Brain pericyte (primary cell): ENCODE measurements around the gene UBAC2.

Source experiments
- DNase-seq: peaks from one replicate; pipeline ENCODE4 v3.0.0-alpha.2; 2012; ENCODE audit warnings: low read depth, low spot score

Gene UBAC2

GRCh38 chr13:99415014-99415650 is 214.5 kb downstream of the UBAC2 start:
- no peak for DNase-seq

DNA sequence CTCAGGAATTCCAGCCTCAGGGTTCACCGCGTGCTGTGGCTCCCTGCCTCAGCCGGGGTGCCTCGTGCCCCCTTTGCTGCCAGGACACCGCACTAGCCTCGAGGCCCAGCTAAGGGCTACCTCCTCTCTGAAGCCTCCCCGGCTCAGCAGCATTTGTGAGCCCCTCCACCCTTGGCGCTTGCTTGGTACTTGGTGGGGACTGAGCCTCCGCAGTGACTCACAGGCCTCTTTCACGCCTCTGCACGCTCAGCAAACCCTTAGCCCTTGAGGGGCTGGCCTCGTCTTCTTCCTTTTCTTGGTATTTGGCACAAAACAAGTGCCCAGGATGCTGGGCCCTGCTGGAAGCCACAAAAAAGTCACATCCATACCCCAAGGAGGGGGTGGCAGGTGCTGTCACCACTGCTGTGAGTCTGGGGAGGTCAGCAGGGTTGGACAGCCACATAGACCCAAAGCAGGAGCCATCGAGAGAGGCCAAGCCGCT is 215.2 kb downstream of the UBAC2 start:
- no peak for DNase-seq

DNA sequence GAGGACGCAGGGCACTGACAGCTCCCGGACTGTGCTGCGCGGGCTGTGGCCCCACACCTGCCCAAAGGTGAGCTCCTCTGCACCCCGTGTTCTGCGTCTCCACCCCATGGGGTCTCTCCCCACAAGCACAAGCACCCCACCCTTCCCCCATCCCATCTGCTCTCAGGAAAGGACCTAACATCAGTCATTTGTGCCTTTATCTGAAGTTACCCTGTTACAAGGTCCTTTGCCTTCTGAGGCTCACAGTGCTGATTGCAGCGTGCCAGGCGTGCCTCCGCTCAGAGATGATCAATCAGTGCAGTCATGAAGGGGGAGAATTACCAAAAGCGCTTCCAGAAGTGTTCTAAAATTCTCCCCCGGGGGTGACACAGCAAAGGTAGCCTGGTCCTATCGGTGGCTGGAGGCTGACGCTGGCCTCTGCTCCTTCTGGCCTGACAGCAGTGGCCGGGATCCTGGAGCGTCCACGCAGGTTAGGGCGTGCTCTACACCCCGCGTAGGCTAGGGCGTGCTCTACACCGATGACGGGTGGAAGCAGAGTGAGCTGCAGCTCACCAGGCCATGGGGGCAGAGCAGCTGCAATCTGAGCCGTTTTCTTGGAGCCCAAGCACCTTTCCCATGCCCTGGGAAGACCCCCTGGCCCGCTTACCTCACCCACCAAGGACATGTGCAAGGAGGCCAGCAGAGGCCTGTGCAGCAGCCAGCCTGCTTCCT is 215.9 kb downstream of the UBAC2 start:
- DNase-seq: no peak

- no peak for DNase-seq
These were observed 216.8 kb downstream of the UBAC2 start for GRCh38 chr13:99417201-99418102.

DNA sequence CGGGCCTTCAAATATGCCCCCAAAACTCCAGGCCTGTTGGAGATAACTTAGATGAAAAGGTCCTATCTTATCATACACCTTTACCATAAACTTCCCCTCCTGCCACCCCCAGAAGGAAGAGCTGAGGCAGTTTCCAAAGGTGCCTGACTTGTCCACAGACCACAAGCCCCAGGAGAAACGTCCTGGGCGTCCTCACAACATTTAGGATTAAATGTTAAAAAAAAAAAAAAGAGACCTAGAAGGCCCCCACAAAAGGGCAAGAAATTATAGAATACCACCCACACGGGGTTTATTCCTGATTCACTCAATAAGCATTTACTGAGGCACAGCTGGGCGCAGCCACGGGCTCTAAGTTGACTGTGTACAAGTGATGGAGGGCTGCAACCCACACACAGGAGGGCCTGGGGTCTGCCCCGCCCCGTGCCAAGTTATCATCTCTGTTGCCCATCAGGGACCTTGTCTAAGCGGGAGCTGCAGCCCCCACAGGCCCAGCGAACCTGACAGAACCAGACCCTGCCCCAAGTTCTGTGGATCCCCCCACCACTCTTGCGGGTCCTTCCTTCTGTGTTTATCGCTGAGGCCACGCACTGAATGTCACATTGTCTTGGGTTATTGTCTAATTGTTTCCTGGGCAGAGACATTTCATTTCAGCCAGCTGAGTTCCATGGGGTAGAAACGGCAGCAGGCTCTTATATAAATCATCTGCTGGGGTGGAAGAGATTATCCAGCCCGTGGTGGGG is 217.6 kb downstream of the UBAC2 start:
- no peak for DNase-seq

- no peak for DNase-seq
These were observed 218.1 kb downstream of the UBAC2 start for GRCh38 chr13:99418843-99419140.

- no peak for DNase-seq
These were observed 219.1 kb downstream of the UBAC2 start for GRCh38 chr13:99419591-99420243.

DNA sequence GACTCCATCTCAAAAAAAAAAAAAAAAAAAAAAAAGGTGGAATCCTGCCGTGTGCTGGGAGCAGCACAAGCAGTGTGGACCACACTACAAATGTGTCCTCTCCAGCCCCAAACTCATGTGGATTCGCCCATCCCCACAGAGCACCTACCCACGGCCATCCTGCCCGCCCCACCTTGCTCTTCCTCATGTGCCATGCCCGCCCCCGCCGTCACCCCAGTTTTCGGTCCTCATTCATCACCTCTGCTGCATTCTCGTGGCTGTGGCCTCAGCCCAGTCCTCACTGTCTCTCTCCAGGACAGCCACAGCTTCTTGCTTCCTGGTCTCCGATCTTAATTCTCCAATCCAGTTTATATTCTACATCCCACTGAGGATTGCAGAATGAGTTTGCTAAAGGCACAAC is 220.6 kb downstream of the UBAC2 start:
- no peak for DNase-seq

DNA sequence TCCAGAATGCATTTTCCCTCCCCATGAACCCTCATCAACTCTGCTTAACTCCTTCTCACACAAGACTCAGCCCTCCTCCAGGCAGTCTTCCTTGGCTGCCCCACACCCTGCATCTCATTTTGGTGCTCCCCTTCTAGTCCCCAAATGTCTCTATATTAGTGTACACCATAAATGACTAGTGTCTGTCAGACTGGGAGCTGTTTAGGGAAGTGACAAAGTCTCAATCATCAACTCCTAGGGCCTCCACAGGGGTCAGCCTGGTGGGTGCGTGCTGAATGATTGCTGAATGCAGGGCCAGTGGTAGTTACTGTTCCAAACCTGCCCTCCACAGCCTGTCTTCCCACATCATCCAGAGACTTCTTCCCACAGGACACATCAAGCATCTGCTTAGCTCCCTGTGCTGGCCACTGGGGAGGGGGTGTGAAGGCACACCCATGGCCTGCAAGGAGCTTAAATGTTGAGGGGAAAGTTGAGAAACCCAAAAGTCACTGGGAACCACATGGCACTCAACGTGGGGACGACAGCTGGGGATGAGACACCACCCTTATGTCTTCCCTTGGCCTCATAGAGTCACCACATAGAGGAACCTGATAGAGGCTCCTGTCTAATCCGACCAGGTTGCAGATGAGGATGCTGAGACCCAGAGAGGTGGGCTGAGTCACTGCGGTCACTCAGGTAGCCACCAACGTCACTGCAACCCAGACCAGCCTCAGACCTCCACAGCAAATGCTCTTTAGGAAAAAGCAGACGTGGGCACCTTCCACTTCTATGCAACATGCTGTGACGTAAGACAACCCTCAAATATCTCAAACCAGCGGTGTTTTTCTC is 221.3 kb downstream of the UBAC2 start:
- no peak for DNase-seq

DNA sequence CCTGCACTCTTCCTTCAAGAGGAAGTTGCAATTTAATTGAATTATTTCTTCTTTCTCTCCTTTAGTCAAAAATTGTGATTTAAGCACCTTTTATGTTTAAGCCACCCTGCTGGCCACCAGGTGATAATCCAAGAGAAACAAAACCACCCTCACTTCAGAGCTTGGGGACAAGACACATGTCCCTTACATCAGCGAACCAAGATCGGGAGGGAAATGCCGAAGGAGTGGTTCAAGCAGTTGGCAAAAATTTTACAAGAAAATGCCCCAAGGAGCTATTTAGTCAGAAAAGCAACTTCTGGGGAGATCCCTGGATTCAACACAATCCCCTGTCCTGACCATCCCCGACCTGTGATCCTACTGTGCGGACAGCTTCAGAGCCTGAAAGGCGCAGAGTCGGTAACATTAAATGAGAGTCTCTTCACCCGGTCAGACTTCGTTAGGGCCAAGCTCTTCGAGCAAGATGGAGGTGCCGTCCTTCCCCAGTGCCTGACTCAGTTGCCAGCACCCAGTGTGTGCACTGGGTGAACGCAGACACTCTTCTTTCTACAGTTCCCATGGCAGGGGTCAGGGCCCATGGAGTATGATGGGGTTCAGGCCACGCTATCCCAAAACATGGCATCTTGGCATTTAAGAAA is 222.0 kb downstream of the UBAC2 start:
- DNase-seq: no peak

DNA sequence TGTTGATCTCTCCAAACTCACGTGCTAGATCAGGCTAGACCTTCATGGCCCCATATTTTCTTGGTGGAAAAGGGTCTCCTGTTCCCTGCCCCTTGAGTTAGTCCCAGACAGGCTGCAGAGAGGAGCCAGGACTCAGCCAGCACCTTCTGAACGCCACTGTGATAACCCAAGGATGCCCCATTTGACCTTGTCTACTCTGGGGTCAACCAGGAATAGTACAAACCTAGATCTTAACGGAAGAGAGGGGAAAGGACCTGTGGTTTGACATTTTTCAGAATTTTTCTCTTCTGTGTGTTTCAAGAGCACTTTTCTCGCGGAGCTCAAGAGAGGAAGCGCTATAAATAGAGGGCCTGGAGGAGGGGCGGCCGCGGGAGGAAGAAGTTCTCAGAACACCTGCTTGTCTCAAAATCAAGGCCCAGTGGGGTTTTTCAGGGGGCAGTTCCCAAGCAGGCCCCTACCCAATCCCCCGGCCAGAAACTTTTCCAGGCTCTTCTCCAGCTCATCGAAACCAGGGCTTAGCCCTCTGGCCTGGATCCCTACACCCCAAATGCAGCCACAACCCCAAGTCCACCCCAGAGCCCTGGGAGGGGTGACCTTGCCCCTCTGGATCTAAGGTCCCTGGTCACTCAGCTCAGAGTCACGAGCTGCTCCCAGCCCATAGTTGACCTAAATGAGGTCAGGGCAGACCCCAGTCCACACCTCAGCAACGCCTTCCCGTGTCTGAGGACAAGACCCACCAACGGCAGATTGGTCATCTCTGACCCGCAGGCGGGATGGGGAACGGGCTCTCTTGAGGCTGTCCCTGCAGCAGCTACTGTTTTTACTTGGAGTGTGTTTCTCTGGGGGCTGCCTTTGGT is 225.1 kb downstream of the UBAC2 start:
- DNase-seq: no peak

DNA sequence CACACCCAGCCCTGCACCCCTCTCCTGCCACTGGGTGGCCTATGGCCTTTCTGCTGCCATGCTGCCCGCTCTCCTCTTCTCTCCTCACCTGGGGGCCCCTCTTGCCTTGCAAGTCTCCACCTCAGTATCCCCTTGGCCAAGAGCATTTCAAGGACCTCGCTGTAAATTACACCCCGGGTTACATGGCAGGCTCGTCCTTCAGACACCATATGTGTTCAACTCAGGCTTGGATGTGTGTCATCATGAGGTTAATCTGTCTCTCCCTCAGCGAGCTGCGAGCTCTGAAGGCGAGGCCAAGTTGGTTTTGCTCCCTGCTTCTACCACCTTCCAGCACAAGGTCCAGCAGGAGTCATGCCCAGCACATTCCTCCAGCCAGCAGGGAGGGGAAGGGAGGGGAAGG is 225.8 kb downstream of the UBAC2 start:
- DNase-seq: no peak

DNA sequence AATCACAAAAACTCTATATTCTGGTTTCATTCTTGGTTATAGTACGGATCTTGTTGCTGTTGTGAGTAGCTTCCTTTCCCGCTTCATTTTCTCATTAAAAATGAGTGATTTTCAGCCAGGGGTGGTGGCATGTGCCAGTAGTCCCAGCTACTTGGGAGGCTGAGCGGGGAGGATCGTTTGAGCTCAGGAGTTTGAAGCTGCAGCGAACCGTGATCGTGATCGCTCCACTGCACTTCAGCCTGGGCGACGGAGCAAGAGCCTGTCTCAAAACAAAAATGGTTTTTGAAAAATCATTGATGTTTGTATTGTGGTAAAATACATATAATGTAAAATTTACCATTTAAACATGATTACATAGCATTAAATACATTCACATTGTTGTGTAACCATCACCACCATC is 229.0 kb downstream of the UBAC2 start:
- no peak for DNase-seq

DNA sequence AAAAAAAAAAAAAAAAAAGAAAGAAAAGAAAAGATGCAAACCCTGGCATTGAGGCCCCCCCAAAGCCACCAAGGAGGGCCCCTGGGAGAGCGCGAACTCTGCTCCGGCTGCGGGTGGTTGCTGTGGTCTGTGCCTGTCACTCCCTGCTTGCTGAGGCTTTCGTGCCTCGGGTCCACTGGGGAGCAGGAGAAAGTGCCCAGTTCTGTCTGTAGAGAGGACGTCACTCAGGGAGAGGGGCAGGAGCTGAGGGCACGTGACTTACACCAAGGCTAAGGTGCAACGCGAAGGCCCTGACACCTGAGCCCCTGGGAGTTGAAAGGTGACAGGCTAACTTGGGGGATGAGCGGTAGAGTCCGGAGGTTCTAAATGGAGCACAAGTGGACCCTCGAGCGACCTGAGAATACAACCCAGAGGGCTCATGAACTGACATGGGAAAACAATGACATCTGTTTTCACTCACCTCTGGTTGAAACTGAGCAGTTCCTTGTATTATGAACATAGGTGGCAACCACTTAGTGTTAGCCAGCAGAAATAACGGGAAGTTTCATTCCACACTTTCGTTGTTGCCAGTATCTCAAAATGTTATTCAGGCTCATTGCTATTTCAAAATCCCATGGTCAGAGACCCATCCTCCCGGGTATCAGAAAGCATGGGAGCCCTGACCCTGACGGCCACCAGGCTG is 231.4 kb downstream of the UBAC2 start:
- DNase-seq: no peak

DNA sequence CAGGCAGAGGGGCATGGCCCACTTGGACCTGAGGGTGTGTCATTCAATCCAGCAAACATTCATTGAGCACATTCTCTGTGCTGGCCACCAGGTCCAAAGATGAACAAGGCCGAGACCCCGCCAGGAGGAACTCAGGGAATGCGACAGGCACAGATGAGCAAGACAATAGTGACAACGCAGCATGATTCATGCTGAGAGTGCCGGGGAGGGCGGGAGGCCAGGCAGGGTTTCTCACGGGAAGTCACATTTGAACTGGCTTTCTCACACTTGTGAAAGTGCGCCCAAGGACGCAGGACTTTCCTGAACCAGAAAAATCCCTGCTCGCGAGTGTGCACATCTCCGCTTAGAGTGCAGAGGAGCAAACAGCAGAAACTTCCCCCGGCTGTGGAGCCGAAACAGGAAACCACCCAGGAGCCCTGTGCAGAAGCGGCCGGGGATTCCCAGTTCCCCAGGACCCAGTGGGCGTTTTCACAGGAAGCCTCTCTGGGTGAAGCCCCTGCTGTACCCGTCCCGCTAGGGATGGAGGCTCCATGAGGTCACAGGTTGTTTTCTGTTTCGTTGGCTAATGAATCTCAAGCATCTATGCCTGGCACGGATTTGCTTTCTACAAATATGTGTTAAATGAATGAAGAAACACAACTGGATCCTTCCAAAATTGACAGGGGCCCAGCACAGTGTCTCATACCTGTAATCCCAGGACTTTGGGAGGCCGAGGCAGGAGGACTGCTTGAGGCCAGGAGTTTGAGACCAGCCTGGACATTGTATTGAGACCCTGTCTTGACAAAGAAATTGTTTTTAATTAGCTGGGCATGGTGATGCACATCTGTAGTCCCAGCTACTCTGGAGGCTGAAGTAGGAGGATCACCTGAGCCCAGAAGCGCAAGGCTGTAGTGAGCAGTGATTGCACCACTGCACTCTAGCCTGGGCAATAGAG is 232.2 kb downstream of the UBAC2 start:
- DNase-seq: no peak

- no peak for DNase-seq
These were observed 233.0 kb downstream of the UBAC2 start for GRCh38 chr13:99433543-99434075.

DNA sequence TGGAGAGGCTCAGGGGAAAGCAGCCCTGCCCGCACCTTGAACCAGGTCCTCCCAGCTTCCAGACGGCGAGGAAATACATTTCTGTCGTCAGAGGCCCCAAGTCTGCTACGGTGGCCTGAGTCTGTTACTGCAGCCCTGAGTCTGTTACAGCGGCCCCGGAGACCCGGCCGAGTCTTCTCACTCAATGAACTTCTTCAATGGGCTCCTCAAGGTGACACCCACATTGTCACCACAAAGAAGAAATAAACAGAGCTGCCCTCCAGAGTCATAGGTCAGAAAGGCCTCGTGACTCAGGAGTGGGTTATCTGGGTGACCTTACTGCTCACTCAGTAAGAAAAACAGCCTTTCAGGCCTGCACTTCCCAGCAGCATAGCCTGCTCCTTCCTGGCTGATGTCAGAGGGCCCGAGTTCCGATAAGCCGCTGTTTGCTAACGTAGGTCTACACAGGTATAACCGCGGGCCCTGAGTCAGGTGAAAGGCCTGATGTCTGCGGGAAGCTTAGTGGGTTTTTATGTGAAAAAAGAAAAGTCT is 233.7 kb downstream of the UBAC2 start:
- DNase-seq: no peak
